Aorta (tissue), 5 donors: ENCODE measurements around the gene ERCC6L. TPM values are rescaled to one million over a fixed set of nuclear protein-coding genes. Genes with fewer than 3 reads are reported as not detected.

Experiments
- ATAC-seq: fragments of 200-7000 bp; cut with Tn5 transposase; one replicate; pipeline ENCODE4 v1.9.1; 2022; ENCODE audit warnings: moderate library complexity; ENCODE audit not compliant: low FRiP score
- DNase-seq, 2 donors: peaks; one replicate each; pipeline ENCODE4 v3.0.0-alpha.2; 2020
- H3K27ac ChIP-seq, 2 donors: one replicate each; pipeline ENCODE4 v1.5.1; 2013; ENCODE audit warnings: low read length in 2 of 2, mild to moderate bottlenecking in 2 of 2, moderate library complexity in 2 of 2, control low read depth in 1 of 2, inconsistent platforms in 1 of 2, low read depth in 1 of 2
- H3K27me3 ChIP-seq, 2 donors: one replicate each; pipeline ENCODE4 v1.6.1; 2013; ENCODE audit warnings: control low read depth in 1 of 2, low read length in 1 of 2, mild to moderate bottlenecking in 1 of 2, moderate library complexity in 1 of 2; ENCODE audit not compliant: insufficient read depth in 2 of 2, control insufficient read depth in 1 of 2
- H3K36me3 ChIP-seq, 2 donors: one replicate each; pipeline ENCODE4 v1.6.1; 2013; ENCODE audit warnings: control low read depth in 1 of 2, low read length in 1 of 2, mild to moderate bottlenecking in 1 of 2; ENCODE audit not compliant: insufficient read depth in 2 of 2, control insufficient read depth in 1 of 2
- H3K4me1 ChIP-seq, 2 donors: one replicate each; pipeline ENCODE4 v1.6.1; 2013; ENCODE audit warnings: low read length in 2 of 2, control low read depth in 1 of 2, mild to moderate bottlenecking in 1 of 2, moderate library complexity in 1 of 2; ENCODE audit not compliant: insufficient read depth in 2 of 2, control insufficient read depth in 1 of 2
- H3K4me3 ChIP-seq, 2 donors: one replicate each; pipeline ENCODE4 v1.5.1; 2013; ENCODE audit warnings: low read length in 2 of 2, control low read depth in 1 of 2, mild to moderate bottlenecking in 1 of 2
- H3K9me3 ChIP-seq: one replicate; pipeline ENCODE4 v1.6.1; 2013; ENCODE audit warnings: mild to moderate bottlenecking, low read length; ENCODE audit not compliant: control insufficient read depth
- WGBS, 2 donors: extraction: QIAGEN DNeasy Blood & Tissue Kit; methylation state at CpG; one replicate each; pipeline ENCODE4 v1.1.7; 2013; 5-methylcytosine and 5-hydroxymethylcytosine counted together
- intact Hi-C, 2 donors: fragments of 100-400 bp; cut with DNase I; formaldehyde crosslinking; loops; one replicate each; pipeline versions ENCODE4 v1.14.2 to v1.15.0; 2022
- polyA plus RNA-seq, 2 donors: library from polyadenylated mRNA; stranded (reverse); fragments of 200-250 nt; gene quantifications; one replicate each; pipeline ENCODE4 v1.2.3, GENCODE V29; 2013
- total RNA-seq, 2 donors: library from RNA; stranded (reverse); fragmentation: NEBNext Ultra II Directional; extraction: Animal tissue kit (Norgen Biotek cat#: 25700); gene quantifications; one replicate each; pipeline ENCODE4 v1.2.1, GENCODE V29; 2021
- donor health status: healthy with polysubstance abuse.
- donor health status: Bipolar disorder and iron deficiency.
- donor health status: DM: no; HTN: no; CAD: no.
- donor health status: DM: no; HTN: no; CAD: no.
- donor health status: DM: yes; HTN: yes; CAD: no.

ERCC6L gene
- total and polyA plus RNA-seq, 4 donors: 0.13 to 0.15 TPM; not detected in 2

GRCh38 chrX:72165551-72165950 lies 73.3 kb downstream of the ERCC6L start:
- no peaks in the 10 kb centered on the region for H3K9me3 ChIP-seq
- no peaks in the 10 kb centered on the region for H3K27me3 ChIP-seq
- intact Hi-C loops: no loop called here
- no peak for ATAC-seq
- DNase-seq: no peak
- H3K4me3 ChIP-seq: no peak overlapping the region
- WGBS, 2 donors: 71 to 86% methylated on average over 4 of the region's 4 CpGs
- no peaks in the 10 kb centered on the region for H3K4me1 ChIP-seq
- H3K36me3 ChIP-seq: no peaks in the 10 kb centered on the region
- H3K27ac ChIP-seq: no peak overlapping the region

GRCh38 chrX:72159769-72160168 lies 79.1 kb downstream of the ERCC6L start:
- WGBS, 2 donors: 83 to 85% methylated on average over 10 of the region's 10 CpGs

GRCh38 chrX:72158773-72159172 lies 80.1 kb downstream of the ERCC6L start:
- Histone ChIP-seq H3K27me3 (no peaks in the 10 kb centered on the region), H3K36me3 (no peaks in the 10 kb centered on the region), H3K4me3 (no peak overlapping the region), H3K9me3 (no peaks in the 10 kb centered on the region), H3K27ac (no peak overlapping the region), H3K4me1 (no peaks in the 10 kb centered on the region)
- intact Hi-C loops: no loop called here
- WGBS, 2 donors: 81 to 96% methylated on average over 3 of the region's 3 CpGs
- no peak for ATAC-seq
- no peak for DNase-seq

More at GRCh38 chrX:72159769-72160168, 79.1 kb downstream of the ERCC6L start:
- Histone ChIP-seq H3K27ac (no peak overlapping the region), H3K4me1 (no peaks in the 10 kb centered on the region), H3K27me3 (no peaks in the 10 kb centered on the region), H3K9me3 (no peaks in the 10 kb centered on the region), H3K36me3 (no peaks in the 10 kb centered on the region), H3K4me3 (no peak overlapping the region)
- intact Hi-C loops: no loop called here
- DNase-seq: no peak
- ATAC-seq: no peak

Other genes starting within 250 kb of the ERCC6L start
- 10 to 100 TPM; 12.0 to 13.9 TPM for gene RTL5, start 107.1 kb downstream of the ERCC6L start, total RNA-seq
- gene RTL5, start 107.1 kb downstream of the ERCC6L start, polyA plus RNA-seq: 1 to 10 TPM; 6.5 to 8.0 TPM
- gene PIN4, start 57.3 kb downstream of the ERCC6L start, total RNA-seq: 1 to 10 TPM; 6.9 to 7.4 TPM
- gene PIN4, start 57.3 kb downstream of the ERCC6L start, polyA plus RNA-seq: 10 to 100 TPM; 19.7 to 21.4 TPM
- 100 to 1,000 TPM; 732 to 930 TPM for gene RPS4X, start 38.2 kb upstream of the ERCC6L start, total RNA-seq
- gene RPS4X, start 38.2 kb upstream of the ERCC6L start, polyA plus RNA-seq: 1,000 to 10,000 TPM; 1,448 to 1,899 TPM
- gene CITED1, start 66.9 kb upstream of the ERCC6L start, total RNA-seq: not detected
- under 1 TPM in 1 of 2 donors, not detected in 1; 0.46 TPM for gene CITED1, start 66.9 kb upstream of the ERCC6L start, polyA plus RNA-seq